Liver (tissue), 9 donors: ENCODE data around the gene C1QTNF7. TPM values are rescaled to one million over a fixed set of nuclear protein-coding genes. Genes with fewer than 3 reads are reported as not detected.

Experiments
- DNase-seq: peaks from one replicate; pipeline ENCODE4 v3.0.0-alpha.2; 2017; ENCODE audit warnings: low spot score
- H3K27ac ChIP-seq, 2 donors: one replicate each; pipeline ENCODE4 v1.7.0; 2013; ENCODE audit warnings: inconsistent platforms in 2 of 2, low read length in 2 of 2, control low read depth in 1 of 2, low read depth in 1 of 2, mild to moderate bottlenecking in 1 of 2
- H3K27me3 ChIP-seq, 4 donors: one replicate each; pipeline versions ENCODE4 v1.6.1 to v1.7.0; 2013; ENCODE audit warnings: low read length in 3 of 4, inconsistent platforms in 1 of 4, mild to moderate bottlenecking in 1 of 4, moderate library complexity in 1 of 4; ENCODE audit not compliant: control insufficient read depth in 4 of 4, insufficient read depth in 4 of 4
- H3K36me3 ChIP-seq, 4 donors: one replicate each; pipeline versions ENCODE4 v1.6.1 to v1.7.0; 2013; ENCODE audit warnings: low read length in 3 of 4, mild to moderate bottlenecking in 3 of 4, low read depth in 1 of 4, moderate library complexity in 1 of 4; ENCODE audit not compliant: control insufficient read depth in 4 of 4, insufficient read depth in 3 of 4
- H3K4me1 ChIP-seq, 4 donors: one replicate each; pipeline versions ENCODE4 v1.6.1 to v1.7.0; 2013; ENCODE audit warnings: low read length in 3 of 4, mild to moderate bottlenecking in 3 of 4, moderate library complexity in 1 of 4; ENCODE audit not compliant: control insufficient read depth in 4 of 4, insufficient read depth in 4 of 4
- H3K4me3 ChIP-seq, 3 donors: one replicate each; pipeline versions ENCODE4 v1.6.1 to v1.7.0; 2013; ENCODE audit warnings: low read length in 3 of 3, control low read depth in 1 of 3, low read depth in 1 of 3, mild to moderate bottlenecking in 1 of 3
- H3K9ac ChIP-seq, 2 donors: one replicate each; pipeline ENCODE4 v1.7.0; 2013; ENCODE audit warnings: low read length in 2 of 2, mild to moderate bottlenecking in 2 of 2, moderate library complexity in 2 of 2, control low read depth in 1 of 2, low read depth in 1 of 2
- H3K9me3 ChIP-seq, 4 donors: one replicate each; pipeline versions ENCODE4 v1.6.1 to v1.7.0; 2013; ENCODE audit warnings: low read length in 3 of 4; ENCODE audit not compliant: control insufficient read depth in 4 of 4
- ATF3 ChIP-seq: IDR thresholded peaks from 2 replicates; pipeline ENCODE4 v1.6.1; 2016; ENCODE audit warnings: antibody characterized with exemption
- CTCF ChIP-seq: fragments of 150-350 bp; IDR thresholded peaks from 2 replicates; pipeline ENCODE4 v1.5.1; 2017; ENCODE audit warnings: improper control_type of control experiment, low read depth, low read length; ENCODE audit not compliant: missing input control
- EGR1 ChIP-seq, 2 donors: IDR thresholded peaks; 2 replicates each; pipeline ENCODE4 v1.6.1; 2016 to 2018; ENCODE audit warnings: antibody characterized with exemption in 2 of 2, low read depth in 2 of 2
- FOXA1 ChIP-seq: IDR thresholded peaks from 2 replicates; pipeline ENCODE4 v1.6.1; 2016; ENCODE audit warnings: antibody characterized with exemption
- FOXA2 ChIP-seq: IDR thresholded peaks from 2 replicates; pipeline ENCODE4 v1.6.1; 2016; ENCODE audit warnings: antibody characterized with exemption
- GABPA ChIP-seq, 2 donors: IDR thresholded peaks in 1 of 2; conservative IDR thresholded peaks in 1 of 2; 2 replicates each; pipeline ENCODE4 v1.6.1; 2016; ENCODE audit warnings: antibody characterized with exemption in 2 of 2, mild to moderate bottlenecking in 1 of 2, moderate library complexity in 1 of 2
- HNF4A ChIP-seq, 2 donors: conservative IDR thresholded peaks; 2 replicates each; pipeline ENCODE4 v1.6.1; 2016; ENCODE audit warnings: antibody characterized with exemption in 2 of 2, mild to moderate bottlenecking in 2 of 2
- HNF4G ChIP-seq: IDR thresholded peaks from 2 replicates; pipeline ENCODE4 v1.6.1; 2016; ENCODE audit warnings: antibody characterized with exemption
- JUND ChIP-seq, 2 donors: IDR thresholded peaks; 2 replicates each; pipeline ENCODE4 v1.6.1; 2016; ENCODE audit warnings: antibody characterized with exemption in 2 of 2
- MAX ChIP-seq: IDR thresholded peaks from 2 replicates; pipeline ENCODE4 v1.6.1; 2016; ENCODE audit warnings: antibody characterized with exemption
- NR2F2 ChIP-seq: IDR thresholded peaks from 2 replicates; pipeline ENCODE4 v1.6.1; 2016; ENCODE audit warnings: antibody characterized with exemption
- RAD21 ChIP-seq, 2 donors: IDR thresholded peaks; 2 replicates each; pipeline ENCODE4 v1.6.1; 2016; ENCODE audit warnings: antibody characterized with exemption in 2 of 2, mild to moderate bottlenecking in 2 of 2
- REST ChIP-seq: IDR thresholded peaks from 2 replicates; pipeline ENCODE4 v1.6.1; 2016; ENCODE audit warnings: antibody characterized with exemption, mild to moderate bottlenecking
- RXRA ChIP-seq, 2 donors: IDR thresholded peaks; 2 replicates each; pipeline ENCODE4 v1.6.1; 2017 to 2018; ENCODE audit warnings: antibody characterized with exemption in 2 of 2, mild to moderate bottlenecking in 1 of 2
- SP1 ChIP-seq: IDR thresholded peaks from 2 replicates; pipeline ENCODE4 v1.6.1; 2018; ENCODE audit warnings: antibody characterized with exemption, mild to moderate bottlenecking
- TAF1 ChIP-seq: conservative IDR thresholded peaks from 2 replicates; pipeline ENCODE4 v1.6.1; 2016; ENCODE audit warnings: antibody characterized with exemption, mild to moderate bottlenecking
- YY1 ChIP-seq: IDR thresholded peaks from 2 replicates; pipeline ENCODE4 v1.6.1; 2016; ENCODE audit warnings: antibody characterized with exemption, mild to moderate bottlenecking
- ZBTB33 ChIP-seq: IDR thresholded peaks from 2 replicates; pipeline ENCODE4 v1.6.1; 2016; ENCODE audit warnings: antibody characterized with exemption
- WGBS: extraction: QIAGEN DNeasy Blood & Tissue Kit; methylation state at CpG from one replicate; pipeline ENCODE4 v1.1.7; 2013; 5-methylcytosine and 5-hydroxymethylcytosine counted together
- polyA plus RNA-seq, 2 donors: library from polyadenylated mRNA; stranded (reverse) in 1 of 2; unstranded in 1 of 2; fragments of 200-250 nt in 1 of 2; fragments of >200 nt in 1 of 2; fragmentation: Nextera tagmentation in 1 of 2; extraction: Ambion mirVana in 1 of 2; gene quantifications; one replicate each; pipeline versions ENCODE4 v1.2.1 to v1.2.3, GENCODE V29; 2013 to 2015
- total RNA-seq, 2 donors: library from RNA; depleted of rRNA; stranded (reverse); fragments of >200 nt; gene quantifications; one replicate each; pipeline ENCODE4 v1.2.3, GENCODE V29; 2014
- donor health status: healthy.
- donor health status: healthy.
- donor health status: healthy.
- donor health status: healthy.
- donor health status: healthy.

C1QTNF7 gene
- total and polyA plus RNA-seq, 4 donors = 0.33 to 0.55 (median 0.47) TPM

GRCh38 chr4:15428611-15429010, 778 bp downstream of the C1QTNF7 start:
- TF ChIP-seq REST (no peak), NR2F2 (no peak), RAD21 (IDR thresholded peaks at IDR 0.05) (no peak), EGR1 (IDR thresholded peaks at IDR 0.05; ENCODE audit: low read depth in 2 of 2) (no peak), CTCF (no peak), HNF4A (conservative IDR thresholded peaks at IDR 0.05) (no peak), MAX (no peak), FOXA1 (no peak), TAF1 (no peak), ZBTB33 (no peak), ATF3 (no peak), FOXA2 (no peak), GABPA (IDR thresholded peaks at IDR 0.05 in 1 of 2, conservative IDR thresholded peaks at IDR 0.05 in 1 of 2) (no peak), YY1 (no peak), RXRA (IDR thresholded peaks at IDR 0.05) (no peak), HNF4G (no peak)
- no peak overlapping the region for H3K4me3 ChIP-seq
- no peak overlapping the region for H3K9ac ChIP-seq
- no peaks in the 10 kb centered on the region for H3K9me3 ChIP-seq
- H3K4me1 ChIP-seq = peaks cover 0 to 1% (median 0%) of the 10 kb centered on the region in 4 donors
- no peak overlapping the region for H3K27ac ChIP-seq
- peaks cover 0 to 2% (median 0%) of the 10 kb centered on the region in 4 donors for H3K36me3 ChIP-seq
- 46% methylated on average over 1 of the region's 1 CpG for WGBS
- no peaks in the 10 kb centered on the region for H3K27me3 ChIP-seq
- DNase-seq = no peak

- WGBS = 88% methylated on average over 2 of the region's 2 CpGs
- H3K4me3 ChIP-seq = no peak overlapping the region
- no peak for DNase-seq
These were observed 6.3 kb downstream of the C1QTNF7 start for GRCh38 chr4:15434091-15434490.

More at GRCh38 chr4:15434091-15434490, 6.3 kb downstream of the C1QTNF7 start:
- no peaks in the 10 kb centered on the region for H3K9me3 ChIP-seq
- TF ChIP-seq FOXA2 = no peak
- no peak for TF ChIP-seq CTCF
- TF ChIP-seq HNF4A (conservative IDR thresholded peaks at IDR 0.05) = no peak
- TF ChIP-seq TAF1 = no peak
- TF ChIP-seq SP1 = no peak
- no peak for TF ChIP-seq NR2F2
- TF ChIP-seq YY1 = no peak
- no peak for TF ChIP-seq JUND (IDR thresholded peaks at IDR 0.05)
- no peak for TF ChIP-seq GABPA (IDR thresholded peaks at IDR 0.05 in 1 of 2, conservative IDR thresholded peaks at IDR 0.05 in 1 of 2)
- no peak for TF ChIP-seq RXRA (IDR thresholded peaks at IDR 0.05)
- TF ChIP-seq REST = no peak
- TF ChIP-seq RAD21 (IDR thresholded peaks at IDR 0.05) = no peak
- no peak for TF ChIP-seq EGR1 (IDR thresholded peaks at IDR 0.05; ENCODE audit: low read depth in 2 of 2)
- TF ChIP-seq HNF4G = no peak
- no peaks in the 10 kb centered on the region for H3K36me3 ChIP-seq
- no peak overlapping the region for H3K27ac ChIP-seq
- no peaks in the 10 kb centered on the region for H3K4me1 ChIP-seq
- H3K9ac ChIP-seq = no peak overlapping the region
- no peaks in the 10 kb centered on the region for H3K27me3 ChIP-seq
